Stimulated activated CD8-positive, alpha-beta memory T cell treated with anti-CD3 and anti-CD28 coated beads, Interleukin-15, amount 100 ng/mL, for 48 hours (primary cell): ENCODE measurements around the gene NSF.
"Not testable (repeated sequence)": the region's sequence is repeated elsewhere in the genome, so short reads cannot be mapped to it uniquely, and the experiment has no call there.

ENCODE experiments used
- DNase-seq, 2 donors: peaks; one replicate each; pipeline ENCODE4 v3.0.0-alpha.2; 2020; ENCODE audit warnings: low read depth in 2 of 2

Gene NSF

GRCh38 chr17:46756081-46756735 is 165.7 kb downstream of the NSF start:
- no peak for DNase-seq

- DNase-seq: no peak
These were observed 166.4 kb downstream of the NSF start for GRCh38 chr17:46756861-46757260.

- not testable (repeated sequence) for DNase-seq
These were observed 167.1 kb downstream of the NSF start for GRCh38 chr17:46757588-46757987.

- no peak for DNase-seq
These were observed 168.1 kb downstream of the NSF start for GRCh38 chr17:46758614-46759013.

GRCh38 chr17:46759141-46759540 is 168.7 kb downstream of the NSF start:
- DNase-seq: no peak

- no peak for DNase-seq
These were observed 172.9 kb downstream of the NSF start for GRCh38 chr17:46763416-46763815.

- DNase-seq: no peak
These were observed 173.7 kb downstream of the NSF start for GRCh38 chr17:46764000-46764708.

- no peak for DNase-seq
These were observed 174.4 kb downstream of the NSF start for GRCh38 chr17:46764709-46765401.

- no peak for DNase-seq
These were observed 175.0 kb downstream of the NSF start for GRCh38 chr17:46765453-46765852.

- DNase-seq: no peak
These were observed 176.3 kb downstream of the NSF start for GRCh38 chr17:46766493-46767491.

- DNase-seq: no peak
These were observed 178.0 kb downstream of the NSF start for GRCh38 chr17:46768540-46768870.

GRCh38 chr17:46768896-46769295 is 178.4 kb downstream of the NSF start:
- not testable (repeated sequence) for DNase-seq

- DNase-seq: no peak
These were observed 179.3 kb downstream of the NSF start for GRCh38 chr17:46769531-46770438.

- no peak for DNase-seq
These were observed 180.0 kb downstream of the NSF start for GRCh38 chr17:46770439-46770817.

GRCh38 chr17:46770818-46771560 is 180.5 kb downstream of the NSF start:
- DNase-seq: no peak

- no peak for DNase-seq
These were observed 181.3 kb downstream of the NSF start for GRCh38 chr17:46771561-46772474.

- no peak for DNase-seq
These were observed 182.2 kb downstream of the NSF start for GRCh38 chr17:46772475-46773220.

GRCh38 chr17:46773221-46773605 is 182.7 kb downstream of the NSF start:
- DNase-seq: no peak
